OCI-LY1 (cell line): Measurements from ENCODE around the gene OPN3.

Experiments
- CTCF ChIP-seq: fragments of 200-600 bp; sonication (generic), shearing (Covaris generic); IDR thresholded peaks from 2 replicates; pipeline ENCODE4 v1.5.1; 2017; ENCODE audit warnings: mild to moderate bottlenecking, antibody characterized with exemption, low read length, moderate library complexity, mixed read lengths
- EZH2 ChIP-seq: fragments of 200-600 bp; sonication (generic), shearing (Covaris generic); IDR thresholded peaks from 2 replicates; pipeline ENCODE4 v1.8.0; 2017; ENCODE audit warnings: borderline replicate concordance, mixed run types, mild to moderate bottlenecking, antibody characterized with exemption, low read length, moderate library complexity, mixed read lengths

GRCh38 chr1:241591736-241592135 lies 48.4 kb downstream of the OPN3 start:
- TF ChIP-seq CTCF (no peak), EZH2 (no peak)
